Measurements from ENCODE around the gene IFNGR2. TPM values are rescaled to one million over a fixed set of nuclear protein-coding genes. Genes with fewer than 3 reads are reported as not detected.
A peak's percentile ranks its signal among the peaks of the same experiment; 100 is the strongest.
"Not testable (repeated sequence)": the region's sequence is repeated elsewhere in the genome, so short reads cannot be mapped to it uniquely, and the experiment has no call there.

The IFNGR2 gene
- total RNA-seq, 1 donor from 2014 or later = 59.0 TPM

- DNase-seq (ENCODE audit: low spot score) = no peak
Measured at GRCh38 chr21:33377221-33377920, 25.8 kb upstream of the IFNGR2 start.

DNA sequence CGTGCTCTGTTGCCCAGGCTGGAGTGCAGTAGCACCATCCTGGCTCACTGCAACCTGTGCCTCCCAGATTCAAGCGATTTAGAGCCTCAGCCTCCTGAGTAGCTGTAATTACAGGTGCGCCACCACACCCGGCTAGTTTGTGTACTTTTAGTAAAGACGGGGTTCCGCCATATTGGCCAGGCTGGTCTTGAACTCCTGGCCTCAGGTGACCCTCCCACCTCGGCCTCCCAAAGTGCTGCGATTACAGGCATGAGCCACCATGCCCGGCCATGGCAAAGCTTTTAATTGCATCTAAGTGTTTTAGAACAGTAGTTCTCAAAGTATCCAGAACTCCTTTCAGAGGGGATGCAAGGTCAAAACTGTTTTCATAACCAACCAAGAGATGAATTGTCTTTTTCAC lies 25.1 kb upstream of the IFNGR2 start:
- DNase-seq (ENCODE audit: low spot score) = no peak

DNA sequence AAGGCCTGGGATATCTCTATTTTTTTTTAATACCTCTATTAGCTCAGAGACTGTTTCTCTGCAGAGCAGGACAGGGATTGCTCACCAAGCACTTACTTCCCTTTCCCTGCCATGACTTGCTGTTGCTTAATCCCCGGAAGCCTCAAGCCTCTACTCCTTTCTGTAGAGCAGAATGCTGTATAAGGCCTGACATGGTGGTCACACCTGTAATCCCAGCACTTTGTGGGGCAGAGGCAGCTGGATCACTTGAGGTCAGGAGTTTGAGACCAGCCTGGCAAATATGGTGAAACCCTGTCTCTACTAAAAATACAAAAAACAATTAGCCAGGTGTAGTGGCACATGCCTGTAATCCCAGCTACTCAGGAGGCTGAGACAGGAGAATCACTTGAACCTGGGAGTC lies 23.3 kb upstream of the IFNGR2 start:
- DNase-seq (ENCODE audit: low spot score) = not testable (repeated sequence)

DNA sequence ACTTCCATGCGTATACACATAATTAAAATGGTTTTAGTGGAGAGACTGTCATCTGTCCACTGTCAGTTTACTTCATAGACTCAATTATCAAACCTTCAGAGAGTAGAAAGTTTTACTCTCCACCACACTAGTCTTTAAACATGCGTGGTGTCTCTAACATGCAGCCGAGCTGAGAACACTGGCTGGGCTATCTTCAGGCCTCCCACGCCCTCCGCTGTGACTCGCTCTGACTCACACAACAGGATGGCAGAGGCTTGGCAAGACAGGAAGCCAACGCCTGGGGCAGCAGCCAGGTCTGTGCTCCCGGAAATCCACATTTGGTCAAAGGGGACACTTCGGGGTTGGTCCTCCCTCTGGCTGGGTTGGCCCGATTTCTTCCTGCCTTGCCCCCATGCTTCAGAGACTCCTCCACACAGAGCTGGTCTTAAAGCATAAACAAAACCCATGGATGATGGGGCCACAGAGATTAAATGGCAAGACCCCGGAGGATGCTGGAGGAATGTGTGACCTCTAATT lies 22.7 kb upstream of the IFNGR2 start:
- DNase-seq (ENCODE audit: low spot score) = peak; percentile 94

- DNase-seq (ENCODE audit: low spot score) = not testable (repeated sequence)
Measured at GRCh38 chr21:33381381-33381780, 21.8 kb upstream of the IFNGR2 start.

GRCh38 chr21:33383056-33383888 lies 19.9 kb upstream of the IFNGR2 start:
- peak; percentile 82 for DNase-seq (ENCODE audit: low spot score)

GRCh38 chr21:33384841-33385331 lies 18.3 kb upstream of the IFNGR2 start:
- DNase-seq (ENCODE audit: low spot score) = no peak

- DNase-seq (ENCODE audit: low spot score) = no peak
Measured at GRCh38 chr21:33386222-33386784, 16.9 kb upstream of the IFNGR2 start.

DNA sequence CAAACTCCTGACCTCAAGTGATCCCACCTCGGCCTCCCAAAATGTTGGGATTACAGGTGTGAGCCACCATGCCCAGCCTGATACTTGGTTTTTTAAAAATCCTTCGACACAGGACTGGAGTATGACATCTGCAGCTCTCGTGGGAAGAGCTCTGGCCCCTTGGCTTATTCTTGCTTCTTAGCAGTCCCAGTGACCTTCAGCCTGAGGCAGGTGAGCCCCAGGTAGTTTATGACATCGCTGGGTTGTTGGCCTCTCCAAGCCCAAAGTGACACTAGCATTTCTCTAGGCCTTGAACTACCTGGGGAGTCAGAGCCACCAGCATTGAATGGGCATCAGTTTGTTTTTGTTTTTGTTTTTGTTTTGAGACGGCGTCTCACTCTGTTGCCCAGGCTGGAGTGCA lies 15.9 kb upstream of the IFNGR2 start:
- DNase-seq (ENCODE audit: low spot score) = no peak

GRCh38 chr21:33388188-33388587 lies 15.0 kb upstream of the IFNGR2 start:
- no peak for DNase-seq (ENCODE audit: low spot score)

GRCh38 chr21:33390479-33390878 lies 12.7 kb upstream of the IFNGR2 start:
- DNase-seq (ENCODE audit: low spot score) = no peak

DNA sequence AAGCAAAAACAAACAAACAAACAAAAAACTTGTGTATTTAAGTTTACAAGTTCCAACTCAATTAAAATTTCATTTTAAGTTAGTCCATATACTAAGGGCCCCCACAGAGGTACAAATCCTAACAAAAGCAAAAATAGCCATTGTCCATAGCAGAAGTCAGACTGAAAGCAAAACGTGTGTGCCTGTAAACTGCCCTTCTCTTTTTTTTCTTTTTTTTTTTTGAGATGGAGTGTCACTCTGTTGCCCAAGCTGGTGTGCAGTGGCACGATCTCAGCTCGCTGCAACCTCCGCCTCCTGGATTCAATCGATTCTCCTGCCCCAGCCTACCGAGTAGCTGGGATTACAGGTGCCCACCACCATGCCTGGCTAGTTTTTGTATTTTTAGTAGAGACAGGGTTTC lies 11.6 kb upstream of the IFNGR2 start:
- DNase-seq (ENCODE audit: low spot score) = no peak

- no peak for DNase-seq (ENCODE audit: low spot score)
Measured at GRCh38 chr21:33392284-33392985, 10.8 kb upstream of the IFNGR2 start.

DNA sequence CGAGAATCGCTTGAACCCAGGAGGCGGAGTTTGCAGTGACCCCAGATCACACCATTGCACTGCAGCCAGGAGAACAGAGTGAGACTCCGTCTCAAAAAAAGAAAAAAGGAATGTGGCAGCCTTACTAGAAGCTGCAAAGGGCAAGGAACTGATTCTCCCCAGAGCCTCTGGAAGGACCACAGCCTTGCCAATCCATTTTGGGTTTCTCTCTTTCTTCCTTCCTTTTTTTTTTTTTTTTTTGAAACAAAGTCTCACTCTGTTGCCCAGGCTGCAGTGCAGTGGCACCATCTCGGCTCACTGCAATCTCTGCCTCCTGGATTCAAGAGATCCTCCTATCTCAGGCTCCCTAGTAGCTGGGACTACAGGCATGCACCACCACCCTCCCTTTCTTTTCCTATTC lies 9.9 kb upstream of the IFNGR2 start:
- no peak for DNase-seq (ENCODE audit: low spot score)

DNA sequence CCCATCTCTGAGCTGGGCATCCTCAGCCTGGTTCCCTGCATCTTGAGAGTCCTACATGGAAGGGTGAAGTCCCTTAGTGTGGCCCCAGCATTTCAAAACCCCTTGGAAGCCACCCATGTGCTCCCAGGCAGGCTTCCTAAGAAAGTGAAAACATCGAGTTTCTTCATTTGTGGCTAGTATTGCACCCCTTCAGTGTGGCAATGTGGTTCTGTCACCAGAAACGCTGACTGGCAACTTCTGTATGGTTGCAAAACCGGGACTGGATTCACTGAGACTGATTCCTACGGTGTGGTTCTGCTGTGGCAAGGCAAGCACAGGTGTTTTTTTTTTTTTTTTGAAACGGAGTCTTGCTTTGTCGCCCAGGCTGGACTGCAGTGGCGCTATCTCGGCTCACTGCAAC lies 9.0 kb upstream of the IFNGR2 start:
- DNase-seq (ENCODE audit: low spot score) = no peak

DNA sequence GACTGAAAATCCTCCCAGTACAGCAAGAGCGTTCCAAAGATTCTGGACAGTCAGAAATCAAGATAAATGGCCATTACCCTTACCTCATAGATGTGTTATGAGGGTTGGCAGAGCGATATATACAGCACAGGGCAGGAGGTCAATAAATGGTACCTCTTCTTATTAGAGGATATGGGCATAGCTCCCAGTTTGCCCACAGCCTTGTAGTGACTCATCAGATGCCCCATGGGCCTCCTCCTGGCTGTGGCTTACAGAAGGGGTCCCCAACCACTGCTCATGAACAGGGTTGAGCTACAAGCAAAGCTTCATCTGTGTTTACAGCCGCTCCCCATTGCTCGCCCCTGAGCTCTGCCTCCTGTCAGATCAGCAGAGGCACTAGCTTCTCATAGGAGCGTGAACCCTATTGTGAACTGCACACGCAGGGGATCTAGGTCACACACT lies 7.3 kb upstream of the IFNGR2 start:
- no peak for DNase-seq (ENCODE audit: low spot score)

GRCh38 chr21:33396436-33396835 lies 6.8 kb upstream of the IFNGR2 start:
- no peak for DNase-seq (ENCODE audit: low spot score)

- no peak for DNase-seq (ENCODE audit: low spot score)
Measured at GRCh38 chr21:33396951-33397350, 6.3 kb upstream of the IFNGR2 start.

DNA sequence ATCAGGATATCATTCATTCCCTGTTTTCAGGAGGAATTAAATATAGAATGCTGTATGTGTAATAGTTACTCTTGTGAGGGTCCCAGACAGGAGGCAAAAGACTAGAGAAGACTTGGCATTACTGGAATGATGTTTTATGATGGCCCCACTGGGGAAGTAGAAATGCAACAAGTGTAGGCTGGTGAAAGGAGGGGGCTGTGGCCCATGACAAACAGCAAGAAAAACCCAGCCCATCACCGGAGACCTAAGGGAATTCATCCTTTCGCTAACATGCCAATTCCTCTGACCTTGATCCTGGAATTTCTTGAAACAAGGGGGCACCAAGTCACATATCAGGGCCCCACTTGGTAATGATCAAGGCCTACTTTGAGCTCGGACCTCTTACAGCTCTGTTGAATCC lies 5.5 kb upstream of the IFNGR2 start:
- no peak for DNase-seq (ENCODE audit: low spot score)

- no peak for DNase-seq (ENCODE audit: low spot score)
Measured at GRCh38 chr21:33398361-33398760, 4.9 kb upstream of the IFNGR2 start.

DNA sequence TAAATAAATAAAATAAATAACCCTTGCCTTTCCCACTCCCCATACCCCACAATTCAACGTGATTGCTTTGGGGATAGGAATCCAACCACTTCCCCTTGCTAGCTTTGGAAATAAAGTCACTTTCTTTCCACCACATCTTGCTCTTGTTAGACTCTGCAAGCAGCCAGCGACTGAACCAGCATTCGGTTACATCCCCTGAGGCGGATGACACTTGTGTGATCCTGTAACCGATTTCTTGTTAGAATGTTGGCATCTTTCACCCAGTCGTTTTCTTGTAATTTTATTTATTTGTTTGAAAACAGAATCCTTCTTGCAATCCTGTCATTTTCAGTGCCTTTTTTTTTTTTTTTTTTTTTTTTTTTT lies 1.6 kb upstream of the IFNGR2 start:
- DNase-seq (ENCODE audit: low spot score) = no peak
